HCT116 (cell line): ENCODE measurements around the gene ABR.

Experiments
- CTCF ChIP-seq, 3 experiments: fragments of 200-600 bp in 1 of 3; sonication (generic) in 1 of 3; IDR thresholded peaks in 2 of 3; conservative IDR thresholded peaks in 1 of 3; 2 replicates each; pipeline ENCODE4 v1.5.1; 2012 to 2017; ENCODE audit warnings: low read depth in 2 of 3, low read length in 2 of 3, antibody characterized with exemption in 1 of 3, borderline replicate concordance in 1 of 3, control low read depth in 1 of 3, mild to moderate bottlenecking in 1 of 3, mixed read lengths in 1 of 3, mixed run types in 1 of 3, moderate library complexity in 1 of 3; ENCODE audit not compliant: insufficient read depth in 1 of 3
- EZH2 ChIP-seq: fragments of 200-600 bp; sonication (generic); IDR thresholded peaks from 2 replicates; pipeline ENCODE4 v1.6.1; 2017; ENCODE audit warnings: antibody characterized with exemption, mixed run types
- EZH2phosphoT487 ChIP-seq: fragments of 200-600 bp; IDR thresholded peaks from 2 replicates; pipeline ENCODE4 v1.6.1; 2018; ENCODE audit warnings: antibody characterized with exemption, borderline replicate concordance
- FOSL1 ChIP-seq: IDR thresholded peaks from 2 replicates; pipeline ENCODE4 v1.6.1; 2012; ENCODE audit warnings: low read depth
- MAX ChIP-seq: IDR thresholded peaks from 2 replicates; pipeline ENCODE4 v1.6.1; 2012
- POLR2A ChIP-seq: IDR thresholded peaks from 2 replicates; pipeline ENCODE4 v1.7.0; 2011; ENCODE audit warnings: borderline replicate concordance; ENCODE audit not compliant: insufficient read depth, insufficient read length; ENCODE audit errors: extremely low read depth
- REST ChIP-seq: IDR thresholded peaks from 2 replicates; pipeline ENCODE4 v1.6.1; 2012; ENCODE audit warnings: low read depth
- SIN3A ChIP-seq: IDR thresholded peaks from 2 replicates; pipeline ENCODE4 v1.6.1; 2012; ENCODE audit warnings: low read depth
- YY1 ChIP-seq: IDR thresholded peaks from 2 replicates; pipeline ENCODE4 v1.6.1; 2011; ENCODE audit warnings: low read length, low read depth, moderate library complexity, mild to moderate bottlenecking; ENCODE audit not compliant: insufficient replicate concordance; ENCODE audit errors: extremely low read depth
- ZBTB33 ChIP-seq: IDR thresholded peaks from 2 replicates; pipeline ENCODE4 v1.6.1; 2011; ENCODE audit warnings: mild to moderate bottlenecking, low read length, moderate library complexity; ENCODE audit not compliant: insufficient replicate concordance; ENCODE audit errors: extremely low read depth
- ZFX ChIP-seq: fragments of 450-650 bp; IDR thresholded peaks from 2 replicates; pipeline ENCODE4 v1.6.1; 2017

GRCh38 chr17:1156864-1157263 is 22.9 kb downstream of the ABR start:
- TF ChIP-seq FOSL1 (no peak), SIN3A (no peak), CTCF (IDR thresholded peaks at IDR 0.05 in 2 of 3, conservative IDR thresholded peaks at IDR 0.05 in 1 of 3; ENCODE audit: borderline replicate concordance in 1 of 3, insufficient read depth in 1 of 3, low read depth in 2 of 3, low read length in 2 of 3) (no peak), EZH2 (no peak), EZH2phosphoT487 (no peak), POLR2A (no peak), MAX (no peak), REST (no peak), YY1 (no peak), ZBTB33 (no peak), ZFX (no peak)
